Immature natural killer cell (primary cell): ENCODE results near the gene SEZ6. TPM values are rescaled to one million over a fixed set of nuclear protein-coding genes. Genes with fewer than 3 reads are reported as not detected.

ENCODE experiments used
- DNase-seq, 3 donors: peaks; one replicate each; pipeline ENCODE4 v3.0.0; 2022; ENCODE audit warnings: mixed read lengths in 1 of 3
- H3K27ac Mint-ChIP-seq, 6 donors: one replicate each; pipeline ENCODE4 v1.8.0; 2020; ENCODE audit warnings: mixed read lengths in 6 of 6, mild to moderate bottlenecking in 5 of 6, inconsistent platforms in 4 of 6, moderate library complexity in 3 of 6
- H3K27me3 Mint-ChIP-seq, 3 donors: one replicate each; pipeline ENCODE4 v1.8.0; 2020 to 2021; ENCODE audit warnings: low read depth in 3 of 3, mild to moderate bottlenecking in 3 of 3, mixed read lengths in 3 of 3, moderate library complexity in 3 of 3, inconsistent platforms in 1 of 3
- H3K36me3 Mint-ChIP-seq, 3 donors: one replicate each; pipeline ENCODE4 v1.8.0; 2020; ENCODE audit warnings: mixed read lengths in 3 of 3, inconsistent platforms in 2 of 3, mild to moderate bottlenecking in 2 of 3
- H3K4me1 Mint-ChIP-seq, 2 donors: one replicate each; pipeline ENCODE4 v1.8.0; 2020; ENCODE audit warnings: inconsistent platforms in 2 of 2, mild to moderate bottlenecking in 2 of 2, mixed read lengths in 2 of 2, moderate library complexity in 1 of 2
- H3K4me3 Mint-ChIP-seq, 5 donors: one replicate each; pipeline ENCODE4 v1.8.0; 2020; ENCODE audit warnings: mild to moderate bottlenecking in 5 of 5, mixed read lengths in 5 of 5, inconsistent platforms in 3 of 5, moderate library complexity in 3 of 5
- H3K9me3 Mint-ChIP-seq, 6 donors: one replicate each; pipeline ENCODE4 v1.8.0; 2020; ENCODE audit warnings: mild to moderate bottlenecking in 6 of 6, mixed read lengths in 6 of 6, inconsistent platforms in 4 of 6, moderate library complexity in 3 of 6
- polyA plus RNA-seq, 3 donors: library from polyadenylated mRNA; unstranded; fragments of 300-500 nt; fragmentation: Illumina TruSeq; gene quantifications; one replicate each; pipeline ENCODE4 v1.2.3, GENCODE V29; 2021

SEZ6 gene
- polyA plus RNA-seq, 3 donors from 2014 or later: 0.71 to 3.8 (median 0.86) TPM

DNA sequence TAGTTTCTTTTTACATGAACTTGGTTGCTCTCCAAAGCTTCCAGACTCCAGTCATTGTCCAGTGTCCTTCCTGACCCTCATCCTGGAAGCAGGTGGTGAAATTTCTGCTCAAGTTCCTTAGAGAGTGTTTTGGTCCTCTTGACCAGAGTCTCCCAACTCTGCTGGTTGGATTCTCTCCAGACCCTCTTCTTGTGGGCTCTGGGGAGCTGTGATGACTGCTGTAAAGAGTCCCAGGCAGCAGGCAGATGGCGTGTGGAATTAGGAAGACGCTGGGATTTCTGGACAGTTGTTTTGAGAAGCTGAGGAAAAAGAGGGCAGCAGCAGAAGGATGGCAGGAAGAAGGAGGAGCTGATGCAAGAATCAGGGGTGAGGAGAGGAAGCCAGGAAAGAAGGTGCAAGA is 1.6 kb upstream of the SEZ6 start:
- DNase-seq: no peak
- Mint-ChIP-seq H3K27ac (no peak overlapping the region), H3K27me3 (peaks cover 16 to 25% (median 24%) of the 10 kb centered on the region in 3 donors), H3K4me1 (no peaks in the 10 kb centered on the region), H3K4me3 (no peak overlapping the region), H3K9me3 (no peaks in the 10 kb centered on the region), H3K36me3 (no peaks in the 10 kb centered on the region)

- no peaks in the 10 kb centered on the region for H3K36me3 Mint-ChIP-seq
- H3K9me3 Mint-ChIP-seq: no peaks in the 10 kb centered on the region
- DNase-seq: no peak
- peaks cover 16 to 22% (median 22%) of the 10 kb centered on the region in 3 donors for H3K27me3 Mint-ChIP-seq
- H3K27ac Mint-ChIP-seq: no peak overlapping the region
- H3K4me1 Mint-ChIP-seq: no peaks in the 10 kb centered on the region
- H3K4me3 Mint-ChIP-seq: no peak overlapping the region
These were observed 1.6 kb downstream of the SEZ6 start for GRCh38 chr17:29004081-29004692.

DNA sequence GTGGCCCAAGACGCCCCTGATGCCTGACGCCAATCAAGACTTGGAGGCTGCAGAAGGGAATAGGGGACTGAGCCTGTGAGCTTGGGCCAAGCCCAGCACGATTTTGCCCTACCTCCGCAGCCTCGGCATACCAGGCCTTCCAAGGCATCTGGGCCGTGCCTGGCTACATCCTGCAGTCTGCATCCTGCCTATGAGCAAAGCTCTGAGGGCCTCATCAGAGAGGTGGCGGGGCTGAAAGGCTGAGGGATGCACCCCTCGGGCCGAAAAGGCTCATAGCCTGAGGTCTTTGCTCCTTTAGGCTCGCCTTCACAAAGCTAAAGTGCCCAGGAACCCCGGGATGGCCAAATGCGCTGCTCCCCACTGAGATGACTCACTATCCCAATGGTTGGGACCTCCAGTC is 2.5 kb downstream of the SEZ6 start:
- Mint-ChIP-seq H3K27ac (no peak overlapping the region), H3K27me3 (peaks cover 16 to 22% (median 20%) of the 10 kb centered on the region in 3 donors), H3K9me3 (no peaks in the 10 kb centered on the region), H3K36me3 (no peaks in the 10 kb centered on the region), H3K4me3 (no peak overlapping the region), H3K4me1 (no peaks in the 10 kb centered on the region)
- no peak for DNase-seq

GRCh38 chr17:29002811-29003210 is 3.0 kb downstream of the SEZ6 start:
- no peaks in the 10 kb centered on the region for H3K9me3 Mint-ChIP-seq
- H3K36me3 Mint-ChIP-seq: no peaks in the 10 kb centered on the region
- DNase-seq: no peak
- H3K27ac Mint-ChIP-seq: no peak overlapping the region
- no peak overlapping the region for H3K4me3 Mint-ChIP-seq
- H3K4me1 Mint-ChIP-seq: no peaks in the 10 kb centered on the region
- peaks cover 16 to 18% (median 18%) of the 10 kb centered on the region in 3 donors for H3K27me3 Mint-ChIP-seq

DNA sequence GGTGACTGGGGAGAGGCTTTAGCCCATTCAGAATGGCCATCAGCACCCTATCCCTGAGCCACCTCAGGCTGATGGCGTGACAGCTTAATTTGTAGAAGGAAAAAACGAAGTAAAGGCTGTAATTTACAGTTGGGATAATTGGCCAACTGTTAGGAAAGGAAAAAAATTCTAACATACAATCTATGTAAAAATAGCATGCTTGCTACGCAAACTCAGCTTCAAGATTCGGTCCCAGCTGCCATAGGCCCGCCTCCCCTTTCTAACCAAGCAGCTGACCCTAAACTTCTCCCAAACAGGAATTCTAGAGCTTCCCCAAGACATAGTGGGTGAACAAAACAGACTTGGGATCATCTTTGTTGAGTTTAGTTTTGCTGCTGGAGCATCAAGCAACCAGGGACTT is 4.9 kb downstream of the SEZ6 start:
- H3K27ac Mint-ChIP-seq: no peak overlapping the region
- DNase-seq: no peak
- no peaks in the 10 kb centered on the region for H3K9me3 Mint-ChIP-seq
- peaks cover 0 to 3% (median 0%) of the 10 kb centered on the region in 3 donors for H3K36me3 Mint-ChIP-seq
- H3K4me3 Mint-ChIP-seq: no peak overlapping the region
- H3K27me3 Mint-ChIP-seq: peaks cover 7 to 13% (median 8%) of the 10 kb centered on the region in 3 donors
- no peaks in the 10 kb centered on the region for H3K4me1 Mint-ChIP-seq

GRCh38 chr17:28999206-28999605 is 6.6 kb downstream of the SEZ6 start:
- Mint-ChIP-seq H3K9me3 (no peaks in the 10 kb centered on the region), H3K27me3 (peaks cover 0 to 11% (median 3%) of the 10 kb centered on the region in 3 donors), H3K4me1 (no peaks in the 10 kb centered on the region), H3K36me3 (peaks cover 0 to 3% (median 0%) of the 10 kb centered on the region in 3 donors), H3K27ac (no peak overlapping the region), H3K4me3 (no peak overlapping the region)
- DNase-seq: no peak

DNA sequence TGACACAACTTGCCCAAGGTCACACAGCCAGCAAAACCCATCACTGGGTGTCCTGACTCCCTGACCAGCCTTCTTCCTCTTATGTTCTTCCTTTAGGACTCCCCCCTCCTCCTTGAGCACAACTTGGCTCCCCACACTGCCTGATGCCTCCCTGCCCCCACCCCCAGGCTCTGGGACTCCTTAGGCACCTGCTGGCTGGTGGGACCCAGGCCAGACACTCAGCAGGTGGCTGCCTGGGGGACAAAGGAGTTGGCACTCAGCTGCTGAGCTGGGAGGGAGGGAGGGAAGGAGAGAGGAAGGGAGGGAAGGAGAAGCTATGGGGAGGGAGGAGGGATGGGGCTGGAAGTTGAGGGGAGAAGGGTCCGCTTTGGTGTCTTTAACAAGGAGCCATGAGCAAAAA is 8.0 kb downstream of the SEZ6 start:
- Mint-ChIP-seq H3K27ac (no peak overlapping the region), H3K27me3 (peaks cover 0 to 10% (median under 1%) of the 10 kb centered on the region in 3 donors), H3K4me1 (no peaks in the 10 kb centered on the region), H3K9me3 (no peaks in the 10 kb centered on the region), H3K4me3 (no peak overlapping the region), H3K36me3 (peaks cover 0 to 3% (median 0%) of the 10 kb centered on the region in 3 donors)
- no peak for DNase-seq

GRCh38 chr17:28996554-28997096 is 9.2 kb downstream of the SEZ6 start:
- Mint-ChIP-seq H3K4me3 (no peak overlapping the region), H3K36me3 (peaks cover 0 to 3% (median 0%) of the 10 kb centered on the region in 3 donors), H3K27ac (no peak overlapping the region), H3K4me1 (no peaks in the 10 kb centered on the region), H3K9me3 (no peaks in the 10 kb centered on the region), H3K27me3 (peaks cover 0 to 9% (median 0%) of the 10 kb centered on the region in 3 donors)
- no peak for DNase-seq

- peaks cover 0 to 7% (median 5%) of the 10 kb centered on the region in 3 donors for H3K27me3 Mint-ChIP-seq
- DNase-seq: no peak
- H3K4me1 Mint-ChIP-seq: no peaks in the 10 kb centered on the region
- no peaks in the 10 kb centered on the region for H3K9me3 Mint-ChIP-seq
- no peak overlapping the region for H3K4me3 Mint-ChIP-seq
- no peak overlapping the region for H3K27ac Mint-ChIP-seq
- peaks cover 0 to 3% (median 0%) of the 10 kb centered on the region in 3 donors for H3K36me3 Mint-ChIP-seq
These were observed 12.0 kb downstream of the SEZ6 start for GRCh38 chr17:28993645-28994426.

DNA sequence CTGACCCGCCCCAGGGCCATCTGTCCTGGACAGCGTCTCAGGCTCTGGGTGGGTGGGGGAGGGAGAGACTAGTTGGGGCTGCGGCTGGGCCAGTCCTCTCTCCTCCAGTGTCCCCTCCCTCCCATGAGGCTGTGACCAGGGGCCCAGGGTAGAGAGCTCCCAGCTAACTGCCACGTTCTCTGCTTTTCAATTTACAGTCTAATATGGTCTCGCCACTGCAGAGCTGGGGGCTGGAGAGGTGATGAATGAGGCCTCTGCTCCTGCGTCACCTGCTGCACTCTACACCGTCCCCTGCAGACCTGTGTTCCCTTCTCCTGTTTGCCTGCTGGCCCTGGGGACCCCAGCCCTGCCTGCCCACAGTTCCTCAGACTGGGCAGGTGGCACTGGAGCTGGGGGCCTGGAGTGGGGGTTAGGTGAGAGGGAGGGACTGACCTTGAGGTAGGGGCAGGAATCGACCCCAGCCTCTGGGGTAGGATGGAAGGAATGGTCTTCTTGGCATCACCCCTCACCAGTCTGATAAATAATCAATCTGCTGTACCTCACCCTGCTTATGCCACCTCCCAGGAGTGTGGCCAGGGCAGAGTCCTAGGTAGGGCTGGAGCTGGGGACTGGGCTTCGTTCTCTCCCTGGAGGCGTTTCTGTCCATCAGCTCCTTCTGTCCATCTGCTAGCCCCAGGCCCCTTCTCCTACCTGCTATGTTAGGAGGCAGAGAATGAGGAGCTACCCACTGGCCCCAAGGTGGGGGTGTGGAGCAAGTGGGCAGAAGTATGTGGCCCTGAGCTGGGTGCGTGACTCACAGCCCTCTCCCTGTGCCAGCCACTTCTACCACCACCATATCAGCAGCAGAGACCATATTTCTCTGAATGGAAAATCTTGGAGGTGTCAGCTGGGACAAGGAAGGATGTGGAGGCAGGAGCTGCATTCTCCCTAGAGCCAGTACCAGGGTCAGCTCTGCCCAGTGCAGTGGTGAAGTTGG is 12.9 kb downstream of the SEZ6 start:
- H3K27ac Mint-ChIP-seq: no peak overlapping the region
- H3K9me3 Mint-ChIP-seq: no peaks in the 10 kb centered on the region
- no peaks in the 10 kb centered on the region for H3K4me1 Mint-ChIP-seq
- H3K27me3 Mint-ChIP-seq: peaks cover 0 to 8% (median 7%) of the 10 kb centered on the region in 3 donors
- peaks cover 0 to 3% (median 0%) of the 10 kb centered on the region in 3 donors for H3K36me3 Mint-ChIP-seq
- H3K4me3 Mint-ChIP-seq: no peak overlapping the region
- no peak for DNase-seq

DNA sequence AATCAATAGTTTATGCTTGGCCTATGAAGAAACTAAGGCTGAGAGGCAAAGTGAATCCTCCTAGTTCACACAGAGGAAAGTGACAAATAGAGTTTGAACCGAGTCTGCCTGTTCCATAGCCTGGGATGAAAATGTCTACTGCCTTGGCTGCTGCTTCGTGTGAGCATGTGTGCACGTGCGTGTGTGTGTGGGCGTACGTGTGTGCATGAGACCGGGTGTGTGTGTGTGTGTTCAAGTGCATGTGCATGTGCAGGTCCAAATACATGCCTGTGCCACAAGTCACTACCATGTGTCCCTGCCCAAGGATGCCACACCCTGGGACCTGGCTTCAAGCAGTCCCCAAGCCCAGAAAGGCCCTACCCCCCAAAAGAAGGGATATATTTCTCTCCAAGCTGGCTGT is 13.6 kb downstream of the SEZ6 start:
- no peak overlapping the region for H3K4me3 Mint-ChIP-seq
- H3K27me3 Mint-ChIP-seq: peaks cover 0 to 8% (median 7%) of the 10 kb centered on the region in 3 donors
- H3K36me3 Mint-ChIP-seq: peaks cover 0 to 3% (median 0%) of the 10 kb centered on the region in 3 donors
- H3K4me1 Mint-ChIP-seq: no peaks in the 10 kb centered on the region
- no peak for DNase-seq
- no peaks in the 10 kb centered on the region for H3K9me3 Mint-ChIP-seq
- H3K27ac Mint-ChIP-seq: no peak overlapping the region

- Mint-ChIP-seq H3K27me3 (peaks cover 0 to 8% (median 5%) of the 10 kb centered on the region in 3 donors), H3K36me3 (peaks cover 0 to under 1% (median 0%) of the 10 kb centered on the region in 3 donors), H3K9me3 (no peaks in the 10 kb centered on the region), H3K27ac (peak overlapping the region in 1 of 6 donors; percentile 16), H3K4me1 (no peaks in the 10 kb centered on the region), H3K4me3 (no peak overlapping the region)
- no peak for DNase-seq
These were observed 14.1 kb downstream of the SEZ6 start for GRCh38 chr17:28991779-28992178.

DNA sequence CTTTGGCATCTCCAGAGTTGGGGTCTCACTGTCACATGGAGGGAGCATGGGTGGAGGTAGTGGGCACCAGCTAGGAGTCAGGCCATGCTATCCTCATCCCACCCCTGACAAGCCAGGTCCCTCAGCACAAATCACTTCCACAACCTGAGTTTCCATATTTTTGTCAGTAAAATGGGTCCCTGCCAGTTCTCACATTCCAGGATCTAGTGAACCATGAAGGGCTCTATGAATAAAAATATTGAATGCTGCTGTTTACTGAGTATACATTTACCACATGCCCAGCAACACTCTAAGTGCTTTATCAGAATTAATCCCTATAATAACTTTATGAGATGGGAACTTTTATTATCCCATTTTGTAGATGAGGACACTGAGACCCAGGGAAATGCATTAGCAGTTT is 16.8 kb downstream of the SEZ6 start:
- Mint-ChIP-seq H3K27me3 (peaks cover 0 to 8% (median 2%) of the 10 kb centered on the region in 3 donors), H3K4me3 (no peak overlapping the region), H3K9me3 (no peaks in the 10 kb centered on the region), H3K4me1 (peaks cover 0 to 2% of the 10 kb centered on the region in 2 donors), H3K27ac (no peak overlapping the region), H3K36me3 (no peaks in the 10 kb centered on the region)
- DNase-seq: no peak
